Measurements from ENCODE around the gene NCKAP5.
"Not testable (repeated sequence)": the region's sequence is repeated elsewhere in the genome, so short reads cannot be mapped to it uniquely, and the experiment has no call there.

Gene NCKAP5

DNA sequence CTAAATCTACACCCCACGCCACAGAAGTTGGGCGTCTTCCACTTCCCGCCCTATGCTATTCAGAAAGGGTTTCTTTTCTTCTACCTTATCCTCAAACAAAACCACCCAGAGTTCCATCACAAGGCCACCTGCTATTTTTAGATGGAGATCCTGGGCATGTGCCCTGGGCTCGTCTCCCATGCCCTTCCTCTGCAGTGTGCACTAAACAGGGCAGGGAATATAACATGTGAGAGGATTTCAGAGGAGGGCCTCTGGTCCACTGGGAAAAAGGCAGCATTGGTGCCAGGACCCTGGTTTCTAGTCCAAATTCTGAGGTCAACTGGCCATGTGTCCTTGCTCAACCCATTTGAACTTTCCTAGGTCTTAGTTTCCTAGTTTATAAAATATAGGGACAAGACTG, 320.0 kb downstream of the NCKAP5 start:
- DNase-seq = no peak

DNA sequence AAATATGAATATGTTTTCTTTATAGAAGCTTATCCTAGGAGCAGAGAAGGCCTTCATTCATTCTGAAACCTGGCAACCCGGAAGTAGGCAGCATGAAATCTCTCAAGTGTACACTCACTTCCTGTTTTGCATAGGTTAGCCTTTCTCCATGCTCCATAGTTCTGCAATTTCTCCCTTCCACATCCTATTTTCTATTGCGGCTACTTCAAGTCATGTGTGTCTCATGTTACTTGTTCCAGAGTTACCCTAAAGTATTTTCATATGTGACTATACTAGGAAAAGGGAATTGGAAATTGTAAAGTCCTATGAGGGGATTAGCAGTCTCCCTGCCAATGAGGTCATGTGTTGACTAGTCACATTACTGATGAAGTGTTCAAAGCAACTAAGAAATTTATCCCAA, 320.6 kb downstream of the NCKAP5 start:
- no peak for DNase-seq

DNA sequence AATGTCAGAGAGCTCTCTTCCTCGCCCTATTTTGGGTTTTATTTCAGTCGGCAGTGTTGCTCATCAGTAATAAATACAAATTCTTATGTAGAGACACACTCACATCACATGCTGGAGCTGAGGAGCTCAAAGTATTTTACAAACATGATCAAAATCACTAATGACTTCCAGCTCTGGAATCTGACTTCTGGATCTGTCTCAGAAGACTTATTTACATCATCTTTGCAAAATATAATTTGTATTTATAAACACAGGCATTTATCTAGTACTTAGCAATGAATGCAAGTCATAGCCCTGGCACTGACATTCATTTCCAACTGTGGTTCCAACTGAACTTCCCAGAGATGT, 327.1 kb downstream of the NCKAP5 start:
- no peak for DNase-seq

DNA sequence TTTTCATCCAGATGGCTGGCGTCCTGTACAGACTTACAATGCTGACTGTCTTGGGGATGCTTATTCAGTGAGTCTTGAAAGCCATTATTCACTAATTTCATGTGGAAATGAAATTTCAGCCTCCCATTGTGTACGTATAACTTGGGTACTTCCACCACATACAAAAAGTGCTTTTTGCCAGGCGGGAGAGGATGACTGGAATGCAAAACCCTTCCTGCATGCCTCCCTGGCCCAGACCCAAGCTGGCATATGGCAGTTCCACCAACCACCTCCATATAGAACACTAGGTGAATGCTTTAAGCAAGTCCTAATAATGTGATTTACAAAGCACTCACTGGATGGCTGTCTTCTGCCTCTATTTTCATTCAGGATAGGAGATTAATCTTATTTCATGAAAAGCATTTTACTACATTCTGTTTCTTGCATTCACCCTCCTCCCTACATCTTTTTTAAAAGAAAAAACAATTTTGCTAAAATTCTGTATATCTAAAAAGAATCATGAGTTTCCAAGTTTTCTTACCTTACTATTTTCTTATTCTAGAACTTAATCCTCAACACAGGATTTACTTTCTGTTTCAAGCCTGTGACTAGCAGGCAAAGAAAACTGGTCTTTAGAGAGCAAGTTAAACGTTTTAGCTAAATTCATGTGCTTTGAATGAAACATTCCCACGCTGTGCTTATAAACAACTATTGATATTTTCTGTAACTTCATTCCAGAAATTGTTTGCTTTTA, 327.6 kb downstream of the NCKAP5 start:
- DNase-seq = no peak

DNA sequence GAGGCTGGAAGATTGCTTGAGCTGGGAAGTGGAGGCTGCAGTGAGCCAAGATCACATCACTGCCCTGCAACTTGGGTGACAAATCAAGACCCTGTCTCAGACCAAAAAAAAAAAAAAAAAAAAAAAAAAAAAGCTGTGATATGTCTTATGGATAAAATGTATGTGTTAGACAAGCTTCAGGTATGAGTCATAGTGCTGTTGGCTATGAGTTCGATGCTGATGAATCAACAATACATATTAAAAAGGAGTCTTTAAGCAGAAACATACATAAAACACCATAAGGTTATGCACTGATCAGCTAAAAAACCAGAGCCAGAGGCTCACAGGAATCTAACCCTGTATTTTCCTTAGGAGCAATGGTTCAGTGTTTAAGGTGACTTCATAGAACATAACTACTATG, 332.3 kb downstream of the NCKAP5 start:
- DNase-seq = no peak

DNA sequence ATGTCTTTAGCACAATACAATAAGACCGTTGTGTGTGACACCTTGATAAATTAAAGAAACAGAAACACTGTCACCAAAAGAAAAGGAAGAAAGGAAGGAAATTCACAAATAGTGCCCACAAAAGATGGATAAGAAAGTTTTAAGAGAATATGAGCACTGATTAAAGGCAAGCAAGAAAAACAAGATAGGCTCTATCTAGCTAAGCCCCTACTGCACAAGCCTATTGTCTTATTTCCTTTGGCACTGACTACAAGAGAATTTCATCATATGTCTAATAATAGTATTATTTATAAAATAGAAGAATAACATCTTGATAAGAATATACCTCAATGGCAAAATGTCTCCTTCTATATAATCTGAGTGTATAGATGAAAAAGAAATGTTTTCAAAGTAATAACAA, 335.7 kb downstream of the NCKAP5 start:
- no peak for DNase-seq

DNA sequence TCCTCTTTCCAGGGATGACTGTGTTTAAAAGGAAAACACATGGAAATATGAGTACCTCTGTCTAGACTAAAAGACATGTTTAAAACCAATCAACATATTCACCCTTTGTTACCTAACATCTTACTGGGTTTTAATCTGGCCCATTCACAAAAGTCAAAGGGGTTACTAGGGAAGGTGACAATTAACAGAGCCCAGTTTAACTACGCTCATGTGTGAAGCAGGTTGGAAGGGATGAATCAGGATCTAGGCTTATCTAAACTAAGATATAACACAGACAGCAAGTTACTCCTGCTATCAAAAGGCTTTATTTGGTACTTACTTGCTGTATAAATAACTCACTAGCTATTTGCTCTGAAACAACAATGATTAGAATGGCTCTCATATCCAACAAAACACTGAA, 337.0 kb downstream of the NCKAP5 start:
- no peak for DNase-seq

DNA sequence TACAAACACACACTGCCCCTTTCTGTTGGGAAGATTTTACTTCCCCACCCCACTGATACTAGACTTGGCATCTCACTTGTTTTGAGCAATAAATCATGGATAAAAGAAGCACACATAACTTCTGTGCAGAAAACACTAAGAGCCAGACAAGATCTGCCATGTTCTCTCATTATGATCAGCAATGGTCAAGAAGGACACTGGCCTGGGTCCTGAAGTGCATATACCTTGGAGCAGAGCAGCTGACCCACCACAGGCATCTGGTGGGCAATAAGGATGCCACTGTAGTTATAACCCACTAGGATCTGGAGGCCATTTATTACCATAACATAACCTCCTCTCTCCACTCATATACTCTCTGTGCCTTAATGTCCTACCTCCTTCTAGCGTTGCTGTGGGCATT, 338.3 kb downstream of the NCKAP5 start:
- DNase-seq = no peak

DNA sequence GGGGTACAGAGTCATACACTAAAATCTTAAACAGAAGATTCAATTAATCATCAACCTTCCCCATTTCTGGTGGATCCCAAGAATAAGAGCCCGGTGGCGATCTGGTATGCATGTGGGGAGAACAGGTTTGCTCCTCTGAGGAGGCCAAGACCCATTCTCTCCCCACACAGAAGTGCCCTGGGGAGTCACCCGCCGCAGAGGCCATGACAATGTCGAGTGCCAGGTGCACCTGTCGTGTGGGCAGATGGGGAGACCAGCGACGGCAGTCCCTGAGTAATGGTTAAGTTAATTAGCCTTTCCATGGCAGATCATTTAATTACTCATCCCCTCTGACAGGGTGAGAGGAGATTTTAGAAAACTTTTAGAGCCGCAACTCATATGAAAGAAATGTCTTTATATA, 345.0 kb downstream of the NCKAP5 start:
- no peak for DNase-seq

DNA sequence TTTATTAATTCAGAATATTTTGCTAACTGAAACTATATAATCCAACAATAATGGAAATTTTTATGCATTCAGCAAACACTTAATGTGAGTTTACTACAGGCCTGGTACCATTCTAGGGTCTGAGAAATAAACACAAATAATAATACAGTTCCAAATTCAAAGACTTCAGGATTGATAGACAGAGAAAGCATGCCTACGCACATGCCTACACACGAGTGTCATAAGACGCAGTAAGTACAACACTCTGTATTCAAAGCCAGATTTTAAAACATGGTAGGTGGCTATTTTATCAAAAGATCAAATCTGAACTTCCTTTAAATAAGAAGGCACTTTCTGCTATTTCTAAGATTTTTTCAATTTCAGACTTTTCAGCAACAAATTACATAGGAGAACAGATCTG, 346.9 kb downstream of the NCKAP5 start:
- no peak for DNase-seq

DNA sequence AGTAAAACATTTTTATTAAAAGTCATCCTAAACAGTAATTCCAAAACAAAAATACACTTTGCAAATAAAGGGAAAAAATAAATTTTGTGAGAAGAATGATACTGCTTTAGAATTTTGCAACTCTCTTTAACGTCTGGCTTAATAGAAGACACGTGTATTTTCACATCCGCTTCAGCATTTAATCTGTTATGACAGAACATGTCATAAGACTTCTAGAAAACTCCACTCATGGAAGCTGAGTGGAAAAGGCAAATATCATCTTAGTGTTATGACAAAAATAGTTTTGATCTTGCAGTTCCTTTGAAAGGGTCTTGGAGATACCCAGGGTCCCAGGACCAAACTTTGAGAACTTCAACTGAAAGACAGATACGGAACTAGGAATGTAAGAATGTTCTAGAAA, 350.1 kb downstream of the NCKAP5 start:
- DNase-seq = no peak

DNA sequence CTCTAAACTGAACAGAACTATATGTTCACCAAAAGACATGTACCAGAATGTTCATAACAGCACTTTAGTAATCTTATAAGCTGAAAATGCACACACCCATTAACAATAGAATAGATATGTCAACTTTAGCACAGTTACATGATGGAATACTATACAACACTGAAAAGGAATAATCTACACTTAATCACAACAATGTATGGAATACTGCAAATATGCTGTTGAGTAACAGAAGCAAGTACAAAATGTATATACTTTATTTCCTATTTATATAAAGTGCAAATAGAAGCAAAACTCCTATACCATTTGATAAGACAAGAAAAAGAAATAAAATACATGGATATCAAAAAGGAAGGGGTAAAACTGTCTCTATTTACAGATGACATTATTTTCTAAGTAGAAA, 352.8 kb downstream of the NCKAP5 start:
- no peak for DNase-seq

DNA sequence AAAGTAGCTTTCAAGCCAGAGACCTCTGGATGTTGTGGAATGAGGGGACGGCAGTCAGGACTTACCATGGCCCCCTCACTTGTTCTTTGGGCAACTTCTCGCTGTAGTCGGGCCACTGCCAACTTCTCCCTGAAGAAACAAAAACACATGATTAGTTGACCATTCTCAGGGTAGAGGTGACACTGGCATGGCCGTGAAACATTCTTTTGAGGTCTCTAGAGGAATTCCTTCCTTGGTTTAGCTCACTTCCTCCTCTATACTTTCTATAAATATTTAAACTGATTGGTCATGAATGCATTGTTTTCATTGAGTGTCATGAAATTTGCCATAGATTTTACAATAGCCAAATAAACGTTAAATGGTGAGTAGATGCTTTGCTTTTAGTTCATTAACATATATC, 354.6 kb downstream of the NCKAP5 start:
- no peak for DNase-seq

DNA sequence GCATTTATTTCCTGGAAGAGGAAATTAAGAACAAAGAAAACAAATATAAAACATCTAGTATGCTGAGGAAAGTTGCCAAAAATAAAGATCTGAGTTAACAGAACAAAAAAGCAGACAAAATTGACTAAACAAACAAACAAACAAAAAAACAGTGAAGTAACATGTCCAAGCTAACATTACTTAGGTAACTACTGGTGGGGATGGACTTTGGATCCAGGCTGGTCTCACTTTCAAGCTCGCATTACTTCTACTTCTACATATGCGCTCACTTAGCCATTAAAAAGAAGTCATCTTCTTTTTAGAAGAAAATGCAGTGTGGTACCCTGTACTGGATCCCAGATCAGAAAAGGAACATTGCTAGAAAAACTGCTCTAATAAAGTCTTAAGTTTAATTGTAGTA, 358.9 kb downstream of the NCKAP5 start:
- no peak for DNase-seq

DNA sequence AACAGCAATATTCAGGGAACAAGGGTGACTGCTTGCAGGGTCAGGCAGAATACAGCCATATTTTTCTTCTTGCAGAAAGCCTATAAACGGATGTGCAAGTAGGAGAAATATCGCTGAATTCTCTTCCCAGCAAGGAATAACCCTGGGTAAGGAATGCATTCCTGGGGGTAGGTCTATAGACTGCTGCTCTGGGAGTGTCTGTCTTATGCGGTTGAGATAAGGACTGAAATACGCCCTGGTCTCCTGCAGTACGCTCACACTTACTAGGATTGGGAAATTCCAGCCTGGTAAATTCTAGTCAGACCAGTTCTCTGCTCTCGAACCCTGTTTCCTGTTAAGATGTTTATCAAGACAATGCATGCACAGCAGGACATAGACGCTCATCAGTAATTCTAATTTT, 361.6 kb downstream of the NCKAP5 start:
- DNase-seq = not testable (repeated sequence)

DNA sequence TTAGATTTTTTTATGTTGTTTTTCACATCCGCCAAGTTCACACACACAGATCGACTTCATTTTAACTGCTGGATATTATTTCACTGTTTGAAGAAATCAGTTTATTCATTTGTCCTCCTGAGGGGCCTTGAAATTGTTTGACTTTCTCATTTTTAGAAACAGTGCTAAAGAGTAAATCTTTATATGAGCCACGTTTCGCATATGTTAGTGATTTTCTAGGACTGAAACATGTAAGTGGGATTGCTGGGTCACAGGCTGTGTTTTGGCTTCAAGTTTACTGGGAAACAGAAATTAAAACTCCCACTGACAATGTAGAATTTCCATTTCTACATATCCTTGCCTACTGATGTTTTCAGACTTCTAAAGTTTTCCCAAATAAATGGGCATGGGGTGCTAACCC, 363.8 kb downstream of the NCKAP5 start:
- no peak for DNase-seq

DNA sequence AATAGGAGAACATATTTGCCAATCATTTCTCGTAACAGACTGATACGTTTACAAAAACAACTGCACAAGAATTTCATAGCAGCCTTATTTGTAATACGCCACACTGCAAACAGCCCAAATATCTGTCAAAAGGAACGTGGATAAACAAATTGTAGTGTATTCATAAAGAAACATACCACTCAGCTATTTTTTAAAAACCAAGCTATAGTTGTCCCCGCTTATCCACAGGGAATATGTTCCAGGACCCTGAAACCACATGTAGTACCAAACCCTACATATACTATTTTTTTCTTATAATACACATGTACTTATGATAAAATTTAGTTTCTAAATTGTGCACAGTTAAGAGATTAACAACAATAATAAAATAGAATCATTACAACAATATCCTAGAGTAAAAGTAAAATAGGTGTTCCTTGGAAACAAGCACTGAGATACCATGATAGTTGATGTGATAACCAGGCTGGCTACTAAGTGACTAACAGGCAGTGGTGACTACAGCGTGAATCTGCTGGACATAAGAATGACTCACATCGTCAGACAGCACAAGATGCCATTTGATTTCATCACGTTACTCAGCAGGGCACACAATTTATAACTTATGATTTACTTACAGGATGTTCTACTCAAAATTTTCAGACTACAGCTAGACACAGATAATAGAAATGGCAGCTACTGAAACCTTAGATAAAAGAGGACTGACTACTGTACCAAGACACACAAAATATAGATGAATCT, 367.4 kb downstream of the NCKAP5 start:
- DNase-seq = no peak

DNA sequence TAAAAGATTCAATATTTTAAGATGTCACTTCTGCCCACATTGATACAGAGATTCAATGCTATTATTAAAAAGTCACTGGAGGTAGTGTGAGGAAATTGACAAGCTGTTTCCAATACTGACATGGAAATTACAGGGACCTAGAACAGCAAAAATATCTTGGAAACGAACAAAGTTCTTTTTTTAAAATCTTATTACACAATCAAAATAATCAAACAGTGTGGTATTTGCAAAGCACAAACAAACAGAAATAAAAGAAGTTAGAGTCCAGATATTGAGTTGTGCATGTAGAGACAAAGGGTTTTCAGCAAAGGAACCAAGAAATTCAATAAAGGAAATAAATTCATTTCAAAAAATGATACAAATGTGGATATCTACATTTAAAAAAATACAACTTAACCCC, 369.6 kb downstream of the NCKAP5 start:
- DNase-seq = no peak

DNA sequence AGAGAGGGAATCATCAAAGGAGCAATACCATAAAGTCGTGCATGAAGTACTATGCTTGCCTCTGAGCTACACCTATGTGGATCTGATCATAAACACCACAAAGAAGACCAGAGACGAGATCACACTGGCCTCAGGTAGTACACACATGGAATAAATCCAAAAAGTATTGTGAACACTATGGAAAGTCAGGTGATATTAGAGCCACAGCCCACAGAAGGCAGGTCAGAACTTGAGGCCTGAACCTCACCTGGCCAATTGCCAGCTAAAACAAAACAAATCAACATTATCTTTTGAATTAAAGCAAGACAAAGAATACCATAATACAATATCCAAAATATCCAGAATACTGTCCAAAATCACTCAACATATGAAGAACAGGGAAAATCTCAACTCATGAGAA, 371.1 kb downstream of the NCKAP5 start:
- no peak for DNase-seq

DNA sequence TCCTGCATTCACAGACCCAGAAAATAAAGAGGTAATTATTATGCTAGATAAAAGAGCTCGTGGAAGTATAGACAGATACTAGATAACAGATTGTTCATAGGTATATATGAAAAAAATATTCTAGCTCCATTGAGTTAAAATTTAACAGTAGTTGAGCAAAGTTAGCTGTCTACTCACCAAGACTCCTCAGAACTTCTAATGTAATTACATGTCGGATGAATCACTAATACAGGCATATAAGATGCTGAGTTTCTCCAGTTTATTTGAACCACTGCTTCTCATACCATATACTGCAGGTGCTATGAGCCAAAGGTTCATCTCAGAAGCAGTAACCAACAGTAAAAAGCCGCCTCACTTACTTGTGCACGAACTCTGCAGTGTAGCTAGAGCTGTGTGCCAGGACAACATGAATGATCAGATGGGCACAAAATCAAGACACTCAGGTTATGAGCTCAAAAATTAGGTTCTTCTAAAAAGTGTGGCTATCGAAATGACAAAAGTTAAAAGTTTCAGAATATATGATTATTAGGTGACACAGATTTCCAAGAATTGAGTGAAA, 373.4 kb downstream of the NCKAP5 start:
- no peak for DNase-seq

DNA sequence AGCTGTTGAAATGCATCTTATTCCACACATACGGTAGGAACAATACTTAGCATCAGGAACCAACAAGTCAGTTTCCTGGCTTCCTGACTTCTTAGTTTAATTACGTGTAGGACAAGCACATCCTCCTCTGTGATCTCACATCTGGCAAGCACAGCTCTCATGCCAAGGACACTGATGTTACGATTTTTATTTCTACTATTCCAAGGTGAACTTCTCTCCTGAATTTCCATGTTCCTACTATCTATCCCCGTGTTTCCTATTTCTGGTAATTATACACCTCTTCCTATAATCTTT, 374.0 kb downstream of the NCKAP5 start:
- DNase-seq = no peak

DNA sequence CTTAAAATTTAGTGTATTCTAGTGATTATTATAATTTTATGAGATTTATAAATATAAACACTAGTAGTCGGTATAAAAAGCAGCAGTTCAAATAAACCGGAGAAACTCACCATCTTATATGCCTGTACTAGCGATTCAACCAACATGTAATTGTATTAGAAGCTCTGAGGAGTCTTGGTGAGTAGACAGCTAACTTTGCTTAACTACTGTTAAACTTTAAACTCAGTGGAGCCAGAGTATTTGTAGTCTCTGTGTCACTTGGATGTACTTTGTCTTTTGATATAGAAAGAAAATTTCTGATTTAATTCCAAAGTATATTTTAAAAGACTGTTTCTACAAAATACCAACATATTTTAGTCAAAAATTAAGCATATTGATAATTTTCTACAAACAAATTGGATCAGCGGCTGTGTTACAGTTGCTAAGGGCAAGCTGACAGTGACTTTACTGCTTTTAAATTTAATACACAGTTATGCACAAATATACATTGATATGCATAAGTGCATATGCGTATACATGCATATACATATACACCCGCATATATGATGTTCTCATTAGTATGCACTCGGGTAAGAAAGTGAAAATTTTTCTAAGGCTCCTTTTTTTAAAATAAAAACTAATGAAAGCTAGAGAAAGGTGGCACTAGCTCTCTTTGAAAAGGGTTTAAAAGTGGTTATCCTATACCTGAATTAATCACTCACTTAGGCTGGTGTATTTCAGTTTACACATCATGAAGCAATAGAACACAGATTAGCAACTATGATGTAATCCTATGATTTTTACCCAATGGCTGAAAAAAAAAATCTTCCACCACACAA, 374.5 kb downstream of the NCKAP5 start:
- DNase-seq = no peak

DNA sequence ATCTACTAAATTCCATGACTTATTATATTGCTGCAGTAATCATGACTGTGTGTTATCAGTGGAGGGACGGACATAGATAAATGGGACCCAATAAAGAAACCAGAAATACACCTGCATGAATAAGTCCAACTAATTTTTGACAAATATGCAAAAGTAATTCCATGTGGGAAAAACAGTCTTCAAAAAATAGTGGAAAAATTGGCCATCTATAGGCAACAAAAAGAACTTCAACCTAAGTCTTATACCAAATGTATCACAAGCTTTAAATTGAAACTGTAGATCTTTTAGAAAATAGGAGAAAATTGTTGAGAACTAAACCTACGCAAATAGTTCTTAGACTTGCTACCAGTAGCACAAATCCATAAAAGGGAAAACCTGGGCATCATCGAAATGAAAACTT, 376.2 kb downstream of the NCKAP5 start:
- DNase-seq = no peak

DNA sequence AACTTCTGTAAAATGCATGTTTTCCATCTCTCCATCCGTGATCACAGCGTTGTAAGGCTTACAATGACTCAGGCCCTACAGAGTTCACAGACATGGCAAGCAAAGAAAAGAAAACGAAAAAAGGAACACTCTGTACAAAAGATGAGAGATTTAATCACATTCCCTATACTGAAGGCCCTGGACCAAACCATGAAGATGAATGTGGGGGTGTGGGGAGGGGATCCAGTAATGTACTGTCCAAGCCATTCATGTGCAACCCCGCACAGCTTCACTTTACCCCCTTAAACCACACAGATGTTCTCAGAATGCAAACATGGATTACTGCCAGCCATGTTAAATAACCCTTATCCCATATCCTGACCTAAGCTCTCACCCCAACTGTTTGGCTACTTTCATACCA, 391.1 kb downstream of the NCKAP5 start:
- DNase-seq = no peak

Measured in NCI-H1048 (cell line).